ENCODE results near the gene CSK. TPM values are rescaled to one million over a fixed set of nuclear protein-coding genes. Genes with fewer than 3 reads are reported as not detected.

The CSK gene
- total RNA-seq, 2 donors from 2014 or later: 11.2 to 15.2 TPM

DNA sequence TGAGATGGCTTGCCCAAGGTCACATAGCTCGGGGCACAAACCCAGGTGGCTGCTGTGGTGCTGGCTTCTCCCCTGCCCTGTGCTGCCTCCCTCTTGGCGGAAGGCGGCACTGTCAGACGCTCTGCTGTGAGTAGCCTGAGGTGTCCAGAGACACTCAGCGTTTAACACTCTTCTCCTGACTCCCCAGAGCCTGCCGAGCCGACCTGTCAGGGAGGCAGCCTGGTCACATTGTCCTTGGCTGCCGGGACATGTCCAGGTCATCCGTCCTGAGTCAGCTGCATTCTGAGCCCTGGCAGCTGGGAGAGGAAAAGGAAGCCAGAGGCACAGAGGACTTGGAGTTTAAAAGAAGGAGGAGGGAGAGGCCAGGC lies 35.5 kb downstream of the CSK start:
- intact Hi-C loops (cut with DNase I): no loop called here
- ATAC-seq: no peak
- no peaks in the 10 kb centered on the region for H3K9me3 ChIP-seq
- peak in 3 of 7 experiments; percentile 15 to 29 (median 19) for TF ChIP-seq CTCF (IDR thresholded peaks at IDR 0.05)
- no peak for TF ChIP-seq POLR2A (IDR thresholded peaks at IDR 0.05)
- H3K27me3 ChIP-seq: no peaks in the 10 kb centered on the region
- no peak overlapping the region for H3K27ac ChIP-seq
- peaks cover 10% of the 10 kb centered on the region for H3K4me1 ChIP-seq
- no peaks in the 10 kb centered on the region for H3K36me3 ChIP-seq (replicated peaks in 1 of 2; ENCODE audit: insufficient read depth in 1 of 2, low read depth in 2 of 2)
- DNase-seq: peak in 3 of 4 donors; percentile 34 to 45 (median 41)
- 14 to 23% methylated on average over 7 to 9 of the region's 9 CpGs for WGBS, 2 donors
- no peak overlapping the region for H3K4me3 ChIP-seq

DNA sequence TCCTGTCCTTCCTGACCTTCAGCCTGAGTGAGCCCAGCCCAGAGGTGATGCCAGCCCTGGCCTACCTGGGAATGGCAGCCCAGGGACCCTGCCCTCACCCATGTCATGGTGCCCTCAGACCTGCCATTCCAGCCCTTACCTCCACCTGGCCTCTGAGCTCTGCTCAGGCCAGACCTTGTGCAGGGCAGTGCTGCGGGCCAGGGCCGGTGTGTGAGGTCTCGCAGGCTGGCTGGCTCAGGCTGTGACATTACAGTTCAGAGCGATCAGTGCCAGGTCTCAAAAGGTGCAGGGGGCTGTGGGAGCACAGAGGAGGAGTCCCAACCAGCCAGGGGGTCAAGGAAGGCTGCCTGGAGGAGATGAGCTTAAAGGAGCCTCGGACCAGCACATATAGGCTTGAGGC lies 38.2 kb downstream of the CSK start:
- intact Hi-C loops (cut with DNase I): no loop called here
- no peak for DNase-seq
- no peak overlapping the region for H3K27ac ChIP-seq
- no peaks in the 10 kb centered on the region for H3K36me3 ChIP-seq (replicated peaks in 1 of 2; ENCODE audit: insufficient read depth in 1 of 2, low read depth in 2 of 2)
- peaks cover 5% of the 10 kb centered on the region for H3K4me1 ChIP-seq
- TF ChIP-seq CTCF (IDR thresholded peaks at IDR 0.05): no peak
- TF ChIP-seq POLR2A (IDR thresholded peaks at IDR 0.05): no peak
- WGBS, 2 donors: 44 to 90% methylated on average over 1 to 5 of the region's 5 CpGs
- H3K27me3 ChIP-seq: no peaks in the 10 kb centered on the region
- H3K9me3 ChIP-seq: no peaks in the 10 kb centered on the region
- H3K4me3 ChIP-seq: no peak overlapping the region
- no peak for ATAC-seq

- TF ChIP-seq POLR2A (IDR thresholded peaks at IDR 0.05) (no peak), CTCF (IDR thresholded peaks at IDR 0.05) (no peak)
- Histone ChIP-seq H3K27ac (no peak overlapping the region), H3K9me3 (no peaks in the 10 kb centered on the region), H3K4me3 (no peak overlapping the region), H3K36me3 (replicated peaks in 1 of 2; ENCODE audit: insufficient read depth in 1 of 2, low read depth in 2 of 2) (no peaks in the 10 kb centered on the region), H3K27me3 (no peaks in the 10 kb centered on the region), H3K4me1 (no peaks in the 10 kb centered on the region)
- no peak for ATAC-seq
- WGBS, 2 donors: 60 to 69% methylated on average over 9 to 11 of the region's 11 CpGs
- intact Hi-C loops (cut with DNase I): no loop called here
- no peak for DNase-seq
Observed at GRCh38 chr15:74821091-74821789, 39.4 kb downstream of the CSK start.

- H3K36me3 ChIP-seq (replicated peaks in 1 of 2; ENCODE audit: insufficient read depth in 1 of 2, low read depth in 2 of 2): no peaks in the 10 kb centered on the region
- DNase-seq (no peak), ATAC-seq (no peak)
- intact Hi-C loops (cut with DNase I): no loop called here
- H3K27ac ChIP-seq: no peak overlapping the region
- H3K4me1 ChIP-seq: peaks cover 3% of the 10 kb centered on the region
- no peaks in the 10 kb centered on the region for H3K9me3 ChIP-seq
- TF ChIP-seq CTCF (IDR thresholded peaks at IDR 0.05) (no peak), POLR2A (IDR thresholded peaks at IDR 0.05) (no peak)
- H3K27me3 ChIP-seq: peaks cover 0 to 2% of the 10 kb centered on the region in 2 donors
- H3K4me3 ChIP-seq: no peak overlapping the region
- WGBS, 2 donors: 77 to 89% methylated on average over 6 to 7 of the region's 7 CpGs
Observed at GRCh38 chr15:74821790-74822158, 39.9 kb downstream of the CSK start.

GRCh38 chr15:74822233-74822632 lies 40.4 kb downstream of the CSK start:
- WGBS, 2 donors: 82 to 84% methylated on average over 4 of the region's 4 CpGs
- ATAC-seq (no peak), DNase-seq (no peak)
- no peaks in the 10 kb centered on the region for H3K9me3 ChIP-seq
- intact Hi-C loops (cut with DNase I): no loop called here
- no peak overlapping the region for H3K4me3 ChIP-seq
- peaks cover 0 to 6% of the 10 kb centered on the region in 2 donors for H3K27me3 ChIP-seq
- TF ChIP-seq POLR2A (IDR thresholded peaks at IDR 0.05) (no peak), CTCF (IDR thresholded peaks at IDR 0.05) (no peak)
- peaks cover 6% of the 10 kb centered on the region for H3K4me1 ChIP-seq
- H3K36me3 ChIP-seq (replicated peaks in 1 of 2; ENCODE audit: insufficient read depth in 1 of 2, low read depth in 2 of 2): no peaks in the 10 kb centered on the region
- no peak overlapping the region for H3K27ac ChIP-seq
